ENCODE results near the gene MTTP.

DNA sequence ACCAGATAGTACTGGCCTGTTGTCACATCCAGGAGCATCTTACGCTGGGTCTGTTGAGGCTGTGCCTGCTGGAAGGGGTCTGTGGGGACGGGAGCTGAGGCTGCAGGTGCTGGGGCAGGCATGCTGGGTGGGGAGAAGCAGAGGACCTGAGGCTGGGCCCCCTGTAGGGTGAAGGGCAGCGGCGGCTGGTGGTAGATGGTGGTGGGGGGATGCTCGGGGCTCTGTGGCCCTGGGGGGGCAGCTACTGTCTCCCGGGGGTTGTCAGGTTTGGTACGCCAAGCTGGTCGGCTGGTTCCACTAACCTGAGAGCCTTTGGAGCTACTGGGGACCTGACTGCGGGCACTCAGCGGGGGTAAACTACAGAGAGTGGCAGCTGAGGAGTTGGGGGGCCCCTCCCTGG is 75.2 kb downstream of the MTTP start:
- TF ChIP-seq ELF4 (IDR thresholded peaks at IDR 0.05) (no peak), SP1 (IDR thresholded peaks at IDR 0.05) (no peak), CTBP1 (IDR thresholded peaks at IDR 0.05; ENCODE audit: borderline replicate concordance) (no peak), LEF1 (IDR thresholded peaks at IDR 0.05; ENCODE audit: borderline replicate concordance) (no peak), NFRKB (IDR thresholded peaks at IDR 0.05) (no peak), SUZ12 (IDR thresholded peaks at IDR 0.05) (no peak), ZNF384 (IDR thresholded peaks at IDR 0.05) (no peak), L3MBTL2 (conservative IDR thresholded peaks at IDR 0.05) (no peak), FOXM1 (IDR thresholded peaks at IDR 0.05; ENCODE audit: borderline replicate concordance) (no peak), FOXA1 (IDR thresholded peaks at IDR 0.05) (no peak), ARNT (IDR thresholded peaks at IDR 0.05) (no peak)
